Mesendoderm (in vitro differentiated cells): Measurements from ENCODE around the gene CPLX4.

Experiments used
- DNase-seq: peaks from one replicate; pipeline ENCODE4 v3.0.0; 2013
- H2AK5ac ChIP-seq: 2 replicates; pipeline ENCODE4 v1.6.1; 2013; ENCODE audit warnings: low read length, inconsistent platforms
- H2BK120ac ChIP-seq: 2 replicates; pipeline ENCODE4 v1.6.1; 2013; ENCODE audit warnings: low read depth, mild to moderate bottlenecking, low read length, moderate library complexity, mixed read lengths
- H2BK15ac ChIP-seq: replicated peaks from 2 replicates; pipeline ENCODE4 v1.6.1; 2013; ENCODE audit warnings: low read depth, mild to moderate bottlenecking, moderate library complexity
- H2BK5ac ChIP-seq: 2 replicates; pipeline ENCODE4 v1.6.1; 2013; ENCODE audit warnings: low read length, inconsistent platforms
- H3K18ac ChIP-seq: 2 replicates; pipeline ENCODE4 v1.6.1; 2013; ENCODE audit warnings: mild to moderate bottlenecking, low read length, mixed read lengths
- H3K23ac ChIP-seq: one replicate; pipeline ENCODE4 v1.6.1; 2013; ENCODE audit warnings: low read length
- H3K27ac ChIP-seq: 2 replicates; pipeline ENCODE4 v1.5.1; 2013; ENCODE audit warnings: low read depth, mild to moderate bottlenecking, inconsistent platforms, low read length, moderate library complexity
- H3K27me3 ChIP-seq: 2 replicates; pipeline ENCODE4 v1.6.1; 2013; ENCODE audit warnings: low read length, control low read depth, mild to moderate bottlenecking, inconsistent platforms; ENCODE audit not compliant: insufficient read depth, poor library complexity
- H3K36me3 ChIP-seq: 2 replicates; pipeline ENCODE4 v1.6.1; 2013; ENCODE audit warnings: low read length, inconsistent platforms; ENCODE audit not compliant: control insufficient read depth, insufficient read depth
- H3K4ac ChIP-seq: one replicate; pipeline ENCODE4 v1.6.1; 2013; ENCODE audit warnings: low read depth, mild to moderate bottlenecking, low read length, moderate library complexity
- H3K4me1 ChIP-seq: 2 replicates; pipeline ENCODE4 v1.6.1; 2013; ENCODE audit warnings: low read depth, low read length, inconsistent platforms; ENCODE audit not compliant: control insufficient read depth
- H3K4me2 ChIP-seq: 2 replicates; pipeline ENCODE4 v1.6.1; 2013; ENCODE audit warnings: low read length
- H3K4me3 ChIP-seq: 2 replicates; pipeline ENCODE4 v1.5.1; 2013; ENCODE audit warnings: mild to moderate bottlenecking, low read length
- H3K56ac ChIP-seq: one replicate; pipeline ENCODE4 v1.6.1; 2013; ENCODE audit warnings: low read length
- H3K79me1 ChIP-seq: 2 replicates; pipeline ENCODE4 v1.6.1; 2013; ENCODE audit warnings: low read length, inconsistent platforms
- H3K79me2 ChIP-seq: 2 replicates; pipeline ENCODE4 v1.6.1; 2013; ENCODE audit warnings: mild to moderate bottlenecking, low read length; ENCODE audit not compliant: control insufficient read depth, insufficient read depth
- H3K9ac ChIP-seq: 2 replicates; pipeline ENCODE4 v1.6.1; 2013; ENCODE audit warnings: low read length, inconsistent platforms
- H4K5ac ChIP-seq: one replicate; pipeline ENCODE4 v1.6.1; 2013; ENCODE audit warnings: low read length
- H4K8ac ChIP-seq: one replicate; pipeline ENCODE4 v1.6.1; 2013; ENCODE audit warnings: low read depth, mild to moderate bottlenecking, control low read depth, low read length, moderate library complexity
- WGBS: extraction: QIAGEN DNeasy Blood & Tissue Kit; methylation state at CpG from one replicate; pipeline ENCODE4 v1.1.7; 2013; ENCODE audit warnings: low lambda C conversion rate, missing lambda C conversion rate; ENCODE audit not compliant: insufficient coverage; ENCODE audit errors: extremely low coverage; 5-methylcytosine and 5-hydroxymethylcytosine counted together

Gene CPLX4

GRCh38 chr18:59293317-59293716 lies 25.1 kb downstream of the CPLX4 start:
- Histone ChIP-seq H4K8ac (no peak overlapping the region), H2BK5ac (no peak overlapping the region), H3K79me2 (no peaks in the 10 kb centered on the region), H3K79me1 (no peaks in the 10 kb centered on the region), H3K56ac (no peak overlapping the region), H3K27ac (no peak overlapping the region), H4K5ac (no peak overlapping the region), H2BK120ac (no peak overlapping the region), H3K36me3 (no peaks in the 10 kb centered on the region), H2BK15ac (no peak overlapping the region), H2AK5ac (no peak overlapping the region), H3K9ac (no peak overlapping the region), H3K4me2 (no peak overlapping the region), H3K18ac (no peak overlapping the region), H3K4me1 (no peaks in the 10 kb centered on the region), H3K4me3 (no peak overlapping the region), H3K4ac (no peak overlapping the region), H3K27me3 (no peaks in the 10 kb centered on the region), H3K23ac (no peak overlapping the region)
- no peak for DNase-seq

- Histone ChIP-seq H3K9ac (no peak overlapping the region), H3K27ac (no peak overlapping the region), H4K8ac (no peak overlapping the region), H2BK5ac (no peak overlapping the region), H3K4me1 (no peaks in the 10 kb centered on the region), H4K5ac (no peak overlapping the region), H2AK5ac (no peak overlapping the region), H3K23ac (no peak overlapping the region), H3K4me2 (no peak overlapping the region), H3K79me2 (no peaks in the 10 kb centered on the region), H3K56ac (no peak overlapping the region), H2BK15ac (no peak overlapping the region), H3K27me3 (no peaks in the 10 kb centered on the region), H2BK120ac (no peak overlapping the region), H3K18ac (no peak overlapping the region), H3K36me3 (no peaks in the 10 kb centered on the region), H3K4ac (no peak overlapping the region), H3K79me1 (no peaks in the 10 kb centered on the region), H3K4me3 (no peak overlapping the region)
- no peak for DNase-seq
- WGBS = no CpG with 5 or more reads among the region's 6 CpGs
These were observed 32.1 kb downstream of the CPLX4 start for GRCh38 chr18:59286341-59286740.

- H3K9ac ChIP-seq = no peak overlapping the region
- H3K79me2 ChIP-seq = no peaks in the 10 kb centered on the region
- no peak for DNase-seq
- no peak overlapping the region for H2BK5ac ChIP-seq
- no peak overlapping the region for H4K8ac ChIP-seq
- no peaks in the 10 kb centered on the region for H3K4me1 ChIP-seq
- no peak overlapping the region for H2BK120ac ChIP-seq
- peaks cover 5% of the 10 kb centered on the region for H3K27me3 ChIP-seq
- H4K5ac ChIP-seq = no peak overlapping the region
- H2AK5ac ChIP-seq = no peak overlapping the region
- no peak overlapping the region for H2BK15ac ChIP-seq
- WGBS = no CpG with 5 or more reads among the region's 11 CpGs
- no peaks in the 10 kb centered on the region for H3K79me1 ChIP-seq
- H3K4me3 ChIP-seq = no peak overlapping the region
- H3K36me3 ChIP-seq = no peaks in the 10 kb centered on the region
- no peak overlapping the region for H3K4ac ChIP-seq
- H3K18ac ChIP-seq = no peak overlapping the region
- no peak overlapping the region for H3K56ac ChIP-seq
- H3K4me2 ChIP-seq = no peak overlapping the region
- H3K23ac ChIP-seq = no peak overlapping the region
- H3K27ac ChIP-seq = no peak overlapping the region
These were observed 36.1 kb downstream of the CPLX4 start for GRCh38 chr18:59282341-59282740.

GRCh38 chr18:59279722-59280121 lies 38.7 kb downstream of the CPLX4 start:
- Histone ChIP-seq H4K8ac (no peak overlapping the region), H3K27ac (no peak overlapping the region), H3K4me1 (no peaks in the 10 kb centered on the region), H3K4ac (no peak overlapping the region), H3K4me2 (no peak overlapping the region), H2BK5ac (no peak overlapping the region), H2BK120ac (no peak overlapping the region), H3K18ac (no peak overlapping the region), H4K5ac (no peak overlapping the region), H3K27me3 (peaks cover 25% of the 10 kb centered on the region), H3K56ac (no peak overlapping the region), H3K79me1 (no peaks in the 10 kb centered on the region), H3K4me3 (no peak overlapping the region), H2AK5ac (no peak overlapping the region), H2BK15ac (no peak overlapping the region), H3K9ac (no peak overlapping the region), H3K23ac (no peak overlapping the region), H3K36me3 (no peaks in the 10 kb centered on the region), H3K79me2 (no peaks in the 10 kb centered on the region)
- DNase-seq = no peak
- WGBS = no CpG with 5 or more reads among the region's 1 CpG

GRCh38 chr18:59279193-59279592 lies 39.3 kb downstream of the CPLX4 start:
- no CpG with 5 or more reads among the region's 3 CpGs for WGBS
- no peak overlapping the region for H3K4me2 ChIP-seq
- no peak overlapping the region for H2BK120ac ChIP-seq
- no peaks in the 10 kb centered on the region for H3K79me2 ChIP-seq
- H3K4me3 ChIP-seq = no peak overlapping the region
- no peak overlapping the region for H3K56ac ChIP-seq
- no peak overlapping the region for H3K23ac ChIP-seq
- no peak overlapping the region for H4K8ac ChIP-seq
- no peak for DNase-seq
- no peak overlapping the region for H2BK5ac ChIP-seq
- no peaks in the 10 kb centered on the region for H3K36me3 ChIP-seq
- no peak overlapping the region for H2BK15ac ChIP-seq
- no peak overlapping the region for H3K18ac ChIP-seq
- H3K79me1 ChIP-seq = no peaks in the 10 kb centered on the region
- H4K5ac ChIP-seq = no peak overlapping the region
- no peak overlapping the region for H3K4ac ChIP-seq
- H3K27me3 ChIP-seq = peaks cover 31% of the 10 kb centered on the region
- no peak overlapping the region for H2AK5ac ChIP-seq
- H3K9ac ChIP-seq = no peak overlapping the region
- no peak overlapping the region for H3K27ac ChIP-seq
- no peaks in the 10 kb centered on the region for H3K4me1 ChIP-seq

- no peak overlapping the region for H3K9ac ChIP-seq
- no peak overlapping the region for H2AK5ac ChIP-seq
- no peaks in the 10 kb centered on the region for H3K79me1 ChIP-seq
- WGBS = no CpG with 5 or more reads among the region's 5 CpGs
- H3K23ac ChIP-seq = no peak overlapping the region
- no peak overlapping the region for H3K4me3 ChIP-seq
- no peak overlapping the region for H2BK5ac ChIP-seq
- no peak overlapping the region for H3K18ac ChIP-seq
- H2BK120ac ChIP-seq = no peak overlapping the region
- H3K4me1 ChIP-seq = no peaks in the 10 kb centered on the region
- H3K36me3 ChIP-seq = no peaks in the 10 kb centered on the region
- DNase-seq = no peak
- H3K4me2 ChIP-seq = no peak overlapping the region
- H3K4ac ChIP-seq = no peak overlapping the region
- H4K8ac ChIP-seq = no peak overlapping the region
- H3K27ac ChIP-seq = no peak overlapping the region
- H2BK15ac ChIP-seq = no peak overlapping the region
- peaks cover 33% of the 10 kb centered on the region for H3K27me3 ChIP-seq
- no peak overlapping the region for H4K5ac ChIP-seq
- H3K56ac ChIP-seq = no peak overlapping the region
- H3K79me2 ChIP-seq = no peaks in the 10 kb centered on the region
These were observed 39.7 kb downstream of the CPLX4 start for GRCh38 chr18:59278793-59279192.
